Adrenal gland (tissue), 12 donors: ENCODE measurements around the gene NEGR1. TPM values are rescaled to one million over a fixed set of nuclear protein-coding genes. Genes with fewer than 3 reads are reported as not detected.

Experiments
- DNase-seq, 7 donors: peaks; one replicate each; pipeline ENCODE4 v3.0.0-alpha.2; 2019 to 2020
- H3K27ac ChIP-seq, 5 donors: fragments of 200-600 bp; sonication (generic) in 4 of 5; 1 replicate in 3 of 5; 2 replicates in 2 of 5; pipeline versions ENCODE4 v1.5.1 to v1.8.0; 2016 to 2020; ENCODE audit warnings: mild to moderate bottlenecking in 1 of 5
- H3K27me3 ChIP-seq: fragments of 200-600 bp; 2 replicates; pipeline ENCODE4 v1.8.0; 2021
- H3K36me3 ChIP-seq, 2 donors: fragments of 200-600 bp; replicated peaks in 1 of 2; 1 replicate in 1 of 2; 2 replicates in 1 of 2; pipeline versions ENCODE4 v1.5.1 to v1.8.0; 2018 to 2022
- H3K4me1 ChIP-seq, 2 donors: fragments of 200-600 bp; replicated peaks in 1 of 2; 1 replicate in 1 of 2; 2 replicates in 1 of 2; pipeline versions ENCODE4 v1.5.1 to v1.8.0; 2018 to 2021
- H3K4me3 ChIP-seq, 4 donors: fragments of 200-600 bp; sonication (generic) in 3 of 4; one replicate each; pipeline ENCODE4 v1.5.1; 2016 to 2018
- H3K9me3 ChIP-seq, 3 donors: fragments of 200-600 bp; sonication (generic) in 1 of 3; replicated peaks in 1 of 3; 1 replicate in 2 of 3; 2 replicates in 1 of 3; pipeline versions ENCODE4 v1.5.1 to v1.8.0; 2016 to 2021
- POLR2A ChIP-seq, 2 donors: fragments of 450-650 bp; IDR thresholded peaks; one replicate each; pipeline ENCODE4 v1.6.1; 2017; ENCODE audit warnings: antibody characterized with exemption in 2 of 2, mild to moderate bottlenecking in 2 of 2, moderate library complexity in 1 of 2
- WGBS, 4 donors: extraction: QIAGEN DNeasy Blood & Tissue Kit in 2 of 4; methylation state at CpG; one replicate each; pipeline versions ENCODE4 v1.1.5 to v1.1.7; 2013 to 2017; 5-methylcytosine and 5-hydroxymethylcytosine counted together
- intact Hi-C, 2 donors: fragments of 100-400 bp; cut with DNase I; formaldehyde crosslinking; loops; one replicate each; pipeline versions ENCODE4 v1.14.1 to v1.15.0; 2022 to 2023
- polyA plus RNA-seq, 3 donors: library from polyadenylated mRNA; stranded (reverse); fragments of 200-250 nt in 2 of 3; fragments of 350-450 nt in 1 of 3; fragmentation: Illumina TruSeq in 1 of 3; extraction: RNeasy Lipid Tissue Mini Kit (QIAGEN cat#74804) in 1 of 3; gene quantifications; one replicate each; pipeline ENCODE4 v1.2.3, GENCODE V29; 2013 to 2014
- total RNA-seq, 9 donors: library from RNA; depleted of rRNA in 4 of 9; stranded (reverse); fragments of >200 nt in 4 of 9; fragments of 120-200 nt in 1 of 9; fragmentation: NEBNext Ultra II Directional in 1 of 9; extraction: Animal tissue kit (Norgen Biotek cat#: 25700) in 1 of 9; gene quantifications; one replicate each; pipeline versions ENCODE4 v1.1.0 to v1.2.4, GENCODE V29; 2013 to 2023
- TF ChIP-seq, protein P1 (sequence below), 6 experiments: fragments of 450-650 bp in 4 of 6; fragments of 200-600 bp in 2 of 6; sonication (generic) in 1 of 6; IDR thresholded peaks; 1 replicate in 5 of 6; 2 replicates in 1 of 6; pipeline versions ENCODE4 v1.5.1 to v1.8.0; 2016 to 2021; ENCODE audit warnings: antibody characterized with exemption in 6 of 6, mild to moderate bottlenecking in 2 of 6, moderate library complexity in 1 of 6
- donor health status: healthy with polysubstance abuse.
- donor health status: Bipolar disorder and iron deficiency.
- donor health status: DM: yes; HTN: yes; CAD: no.
- donor health status: DM: no; HTN: no; CAD: no.
- donor health status: DM: no; HTN: no; CAD: no.
- donor health status: DM: yes; HTN: yes; CAD: no.

The NEGR1 gene
- total and polyA plus RNA-seq, 12 donors: 1.1 to 7.4 (median 4.0) TPM

DNA sequence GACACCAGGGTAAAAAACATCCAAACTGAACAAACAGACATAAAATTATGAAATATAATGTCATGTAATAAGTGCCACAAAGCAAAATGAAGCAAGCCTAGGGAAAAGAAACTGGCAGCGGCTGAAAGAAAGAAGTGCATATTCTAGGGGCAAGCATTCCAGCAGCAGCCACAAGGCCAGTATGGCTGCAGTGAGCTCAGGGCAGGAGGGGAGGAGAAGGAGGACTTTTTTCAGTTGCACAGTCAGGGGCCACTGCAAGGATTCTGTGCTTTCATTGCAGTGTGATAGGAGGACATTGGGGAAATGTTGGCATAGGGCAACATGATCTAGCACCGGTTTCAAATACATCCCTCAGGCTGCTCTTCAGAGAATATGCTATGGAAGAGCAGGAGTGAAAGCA, 263.8 kb downstream of the NEGR1 start:
- no peak for DNase-seq
- Histone ChIP-seq H3K36me3 (no peaks in the 10 kb centered on the region), H3K4me1 (no peaks in the 10 kb centered on the region), H3K4me3 (no peak overlapping the region), H3K27ac (no peak overlapping the region), H3K27me3 (no peaks in the 10 kb centered on the region), H3K9me3 (peaks cover 0 to 7% (median 0%) of the 10 kb centered on the region in 3 donors)
- TF ChIP-seq POLR2A (IDR thresholded peaks at IDR 0.05): no peak
- TF ChIP-seq, protein P1, sequence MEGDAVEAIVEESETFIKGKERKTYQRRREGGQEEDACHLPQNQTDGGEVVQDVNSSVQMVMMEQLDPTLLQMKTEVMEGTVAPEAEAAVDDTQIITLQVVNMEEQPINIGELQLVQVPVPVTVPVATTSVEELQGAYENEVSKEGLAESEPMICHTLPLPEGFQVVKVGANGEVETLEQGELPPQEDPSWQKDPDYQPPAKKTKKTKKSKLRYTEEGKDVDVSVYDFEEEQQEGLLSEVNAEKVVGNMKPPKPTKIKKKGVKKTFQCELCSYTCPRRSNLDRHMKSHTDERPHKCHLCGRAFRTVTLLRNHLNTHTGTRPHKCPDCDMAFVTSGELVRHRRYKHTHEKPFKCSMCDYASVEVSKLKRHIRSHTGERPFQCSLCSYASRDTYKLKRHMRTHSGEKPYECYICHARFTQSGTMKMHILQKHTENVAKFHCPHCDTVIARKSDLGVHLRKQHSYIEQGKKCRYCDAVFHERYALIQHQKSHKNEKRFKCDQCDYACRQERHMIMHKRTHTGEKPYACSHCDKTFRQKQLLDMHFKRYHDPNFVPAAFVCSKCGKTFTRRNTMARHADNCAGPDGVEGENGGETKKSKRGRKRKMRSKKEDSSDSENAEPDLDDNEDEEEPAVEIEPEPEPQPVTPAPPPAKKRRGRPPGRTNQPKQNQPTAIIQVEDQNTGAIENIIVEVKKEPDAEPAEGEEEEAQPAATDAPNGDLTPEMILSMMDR (IDR thresholded peaks at IDR 0.05): no peak
- intact Hi-C loops: no loop called here
- WGBS, 4 donors: 88 to 96% (median 91%) methylated on average over 2 of the region's 2 CpGs

DNA sequence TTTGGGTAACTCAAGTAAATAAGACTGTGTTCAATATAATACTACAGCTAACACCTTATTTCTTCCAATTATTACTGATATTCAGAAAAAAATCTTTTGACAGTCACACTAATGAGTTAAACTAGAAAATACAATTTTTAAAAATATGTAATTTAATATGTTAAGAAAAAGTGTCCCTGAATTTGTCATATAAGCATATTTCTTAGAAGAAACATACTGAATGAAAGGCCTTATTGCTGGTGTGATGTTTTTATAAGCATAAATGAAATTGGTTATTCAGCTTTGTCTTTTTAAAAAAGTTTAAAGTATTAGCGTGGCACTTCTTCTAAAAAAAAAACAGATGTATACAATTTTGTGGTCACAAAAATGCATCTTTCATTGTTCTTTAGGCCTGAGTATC, 267.3 kb downstream of the NEGR1 start:
- peaks cover 0 to 7% (median 0%) of the 10 kb centered on the region in 3 donors for H3K9me3 ChIP-seq
- no peak overlapping the region for H3K4me3 ChIP-seq
- DNase-seq: no peak
- H3K4me1 ChIP-seq: no peaks in the 10 kb centered on the region
- no peaks in the 10 kb centered on the region for H3K36me3 ChIP-seq
- H3K27me3 ChIP-seq: no peaks in the 10 kb centered on the region
- no peak overlapping the region for H3K27ac ChIP-seq
- TF ChIP-seq, protein P1 (IDR thresholded peaks at IDR 0.05): no peak
- TF ChIP-seq POLR2A (IDR thresholded peaks at IDR 0.05): no peak
- intact Hi-C loops: no loop called here
- WGBS, 4 donors: 92 to 95% (median 95%) methylated on average over 1 of the region's 1 CpG

DNA sequence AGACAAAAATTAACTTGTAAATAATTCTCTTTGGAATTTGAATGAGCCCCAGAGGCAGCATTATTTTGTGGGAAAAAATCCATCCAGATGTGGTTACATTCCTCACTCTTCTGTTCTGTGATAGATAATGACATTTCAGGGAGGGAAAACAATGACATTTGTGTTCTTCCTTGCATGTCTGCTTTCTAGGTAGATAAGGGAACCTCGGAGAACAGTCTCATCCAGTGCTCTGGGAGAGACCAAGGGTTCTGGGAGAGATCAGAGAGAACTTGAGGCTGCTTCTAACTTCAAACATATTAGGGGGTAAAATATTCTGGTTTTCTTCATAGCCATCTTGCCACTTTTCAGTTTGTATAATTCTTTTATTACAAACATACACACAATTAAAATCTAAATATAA, 269.2 kb downstream of the NEGR1 start:
- intact Hi-C loops: no loop called here
- H3K9me3 ChIP-seq: peaks cover 0 to 7% (median 0%) of the 10 kb centered on the region in 3 donors
- H3K36me3 ChIP-seq: no peaks in the 10 kb centered on the region
- no peak overlapping the region for H3K27ac ChIP-seq
- TF ChIP-seq, protein P1 (IDR thresholded peaks at IDR 0.05): no peak
- no peak for TF ChIP-seq POLR2A (IDR thresholded peaks at IDR 0.05)
- H3K4me1 ChIP-seq: no peaks in the 10 kb centered on the region
- WGBS, 4 donors: 30 to 59% (median 45%) methylated on average over 1 of the region's 1 CpG
- DNase-seq: no peak
- H3K4me3 ChIP-seq: no peak overlapping the region
- no peaks in the 10 kb centered on the region for H3K27me3 ChIP-seq

DNA sequence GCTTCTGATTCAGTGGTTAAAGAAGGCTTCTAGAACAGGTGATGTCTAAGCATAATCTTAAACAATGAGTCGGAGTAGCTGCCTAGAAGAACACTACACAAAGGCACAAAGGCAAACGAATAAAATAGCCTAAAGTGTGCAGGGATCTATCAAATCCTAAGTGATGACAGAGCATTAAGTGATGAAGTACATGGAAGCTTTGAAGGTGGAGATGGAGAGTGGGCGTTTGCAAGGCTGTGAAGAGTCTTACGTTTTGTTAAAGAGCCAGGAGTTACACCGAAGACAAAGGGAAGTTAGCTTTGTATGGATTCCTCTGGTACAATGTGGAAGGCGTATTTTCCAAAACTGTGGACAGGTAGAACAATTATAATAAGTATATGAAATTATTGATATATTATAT, 270.6 kb downstream of the NEGR1 start:
- no peak for DNase-seq
- Histone ChIP-seq H3K27me3 (no peaks in the 10 kb centered on the region), H3K4me3 (no peak overlapping the region), H3K27ac (no peak overlapping the region), H3K36me3 (no peaks in the 10 kb centered on the region), H3K4me1 (peaks cover 0 to 9% of the 10 kb centered on the region in 2 donors), H3K9me3 (no peaks in the 10 kb centered on the region)
- WGBS, 4 donors: 72 to 81% (median 75%) methylated on average over 6 of the region's 6 CpGs
- intact Hi-C loops: no loop called here
- TF ChIP-seq, protein P1 (IDR thresholded peaks at IDR 0.05): no peak
- no peak for TF ChIP-seq POLR2A (IDR thresholded peaks at IDR 0.05)
